Fibroblast of the aortic adventitia (primary cell): ENCODE results near the gene TMEM255B. TPM values are rescaled to one million over a fixed set of nuclear protein-coding genes. Genes with fewer than 3 reads are reported as not detected.
"Not testable (repeated sequence)": the region's sequence is repeated elsewhere in the genome, so short reads cannot be mapped to it uniquely, and the experiment has no call there.

Source experiments
- DNase-seq: peaks from one replicate; pipeline ENCODE4 v3.0.0-alpha.2; 2010; ENCODE audit warnings: low read depth
- H3K4me3 ChIP-seq: 2 replicates; pipeline ENCODE4 v1.5.1; 2011; ENCODE audit warnings: low read depth, mild to moderate bottlenecking, control low read depth, low read length, moderate library complexity
- CTCF ChIP-seq: IDR thresholded peaks from 2 replicates; pipeline ENCODE4 v1.5.1; 2011; ENCODE audit warnings: mild to moderate bottlenecking, low read length, control low read depth, inconsistent platforms; ENCODE audit not compliant: insufficient read depth
- total RNA-seq: library from RNA; depleted of rRNA; stranded (reverse); fragments of >200 nt; gene quantifications from 2 replicates; pipeline ENCODE4 v1.2.3, GENCODE V29; 2012; ENCODE audit warnings: low replicate concordance

The TMEM255B gene
- total RNA-seq, 1 donor, result not detected

- no peak for DNase-seq
- no peak for TF ChIP-seq CTCF
- H3K4me3 ChIP-seq, result no peak overlapping the region
Observed at GRCh38 chr13:113833111-113833830, 74.2 kb downstream of the TMEM255B start.

- not testable (repeated sequence) for DNase-seq, H3K4me3 ChIP-seq
Observed at GRCh38 chr13:113834006-113834405, 75.0 kb downstream of the TMEM255B start.

- no peak for DNase-seq
- H3K4me3 ChIP-seq, result no peak overlapping the region
- TF ChIP-seq CTCF, result no peak
Observed at GRCh38 chr13:113834496-113835200, 75.6 kb downstream of the TMEM255B start.

- no peak overlapping the region for H3K4me3 ChIP-seq
- peak; percentile 62 for DNase-seq
- no peak for TF ChIP-seq CTCF
Observed at GRCh38 chr13:113835461-113836270, 76.6 kb downstream of the TMEM255B start.

- no peak overlapping the region for H3K4me3 ChIP-seq
- peak; percentile 93 for DNase-seq
- no peak for TF ChIP-seq CTCF
Observed at GRCh38 chr13:113836768-113837559, 77.9 kb downstream of the TMEM255B start.

GRCh38 chr13:113837560-113838355 is 78.7 kb downstream of the TMEM255B start:
- no peak for TF ChIP-seq CTCF
- peak overlapping the region; percentile 62 for H3K4me3 ChIP-seq
- DNase-seq, result peak; percentile 98
